ENCODE measurements around the gene YAP1. TPM values are rescaled to one million over a fixed set of nuclear protein-coding genes. Genes with fewer than 3 reads are reported as not detected.

The YAP1 gene
- total and polyA plus RNA-seq, 4 experiments from 2014 or later = 0.44 to 0.75 TPM; not detected in 2

DNA sequence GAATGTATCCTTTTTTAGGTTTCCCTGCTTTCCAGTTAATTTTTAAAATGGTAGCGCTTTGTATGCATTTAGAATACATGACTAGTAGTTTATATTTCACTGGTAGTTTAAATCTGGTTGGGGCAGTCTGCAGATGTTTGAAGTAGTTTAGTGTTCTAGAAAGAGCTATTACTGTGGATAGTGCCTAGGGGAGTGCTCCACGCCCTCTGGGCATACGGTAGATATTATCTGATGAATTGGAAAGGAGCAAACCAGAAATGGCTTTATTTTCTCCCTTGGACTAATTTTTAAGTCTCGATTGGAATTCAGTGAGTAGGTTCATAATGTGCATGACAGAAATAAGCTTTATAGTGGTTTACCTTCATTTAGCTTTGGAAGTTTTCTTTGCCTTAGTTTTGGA, 120.7 kb downstream of the YAP1 start:
- Mint-ChIP-seq H3K9me3 (no peaks in the 10 kb centered on the region), H3K36me3 (no peaks in the 10 kb centered on the region), H3K4me1 (no peaks in the 10 kb centered on the region), H3K27ac (no peak overlapping the region), H3K4me3 (no peak overlapping the region), H3K27me3 (peaks cover 8 to 18% of the 10 kb centered on the region in 2 donors)
- H3K9me3 ChIP-seq (ENCODE audit: control insufficient read depth in 1 of 2, low read length in 2 of 2) = no peaks in the 10 kb centered on the region
- H3K27ac ChIP-seq (ENCODE audit: low read depth, low read length) = no peak overlapping the region
- H3K27me3 ChIP-seq (ENCODE audit: insufficient read depth, low read length) = no peaks in the 10 kb centered on the region
- no peaks in the 10 kb centered on the region for H3K4me1 ChIP-seq (ENCODE audit: insufficient read depth, low read length)
- ChIA-PET CTCF (ENCODE audit: partially characterized antibody) (interaction anchor here (1.3 kb wide), 1 partner anchor 13 kb away, joined by 3 read pairs; no protein-coding TSS in a partner anchor), POLR2A (ENCODE audit: partially characterized antibody) (no interaction called here)
- no peak for DNase-seq
- no peaks in the 10 kb centered on the region for H3K36me3 ChIP-seq (ENCODE audit: insufficient read depth, low read length)
- intact Hi-C loops (cut with micrococcal nuclease) = no loop called here
- H3K4me3 ChIP-seq (ENCODE audit: low read length in 2 of 2) = no peak overlapping the region

DNA sequence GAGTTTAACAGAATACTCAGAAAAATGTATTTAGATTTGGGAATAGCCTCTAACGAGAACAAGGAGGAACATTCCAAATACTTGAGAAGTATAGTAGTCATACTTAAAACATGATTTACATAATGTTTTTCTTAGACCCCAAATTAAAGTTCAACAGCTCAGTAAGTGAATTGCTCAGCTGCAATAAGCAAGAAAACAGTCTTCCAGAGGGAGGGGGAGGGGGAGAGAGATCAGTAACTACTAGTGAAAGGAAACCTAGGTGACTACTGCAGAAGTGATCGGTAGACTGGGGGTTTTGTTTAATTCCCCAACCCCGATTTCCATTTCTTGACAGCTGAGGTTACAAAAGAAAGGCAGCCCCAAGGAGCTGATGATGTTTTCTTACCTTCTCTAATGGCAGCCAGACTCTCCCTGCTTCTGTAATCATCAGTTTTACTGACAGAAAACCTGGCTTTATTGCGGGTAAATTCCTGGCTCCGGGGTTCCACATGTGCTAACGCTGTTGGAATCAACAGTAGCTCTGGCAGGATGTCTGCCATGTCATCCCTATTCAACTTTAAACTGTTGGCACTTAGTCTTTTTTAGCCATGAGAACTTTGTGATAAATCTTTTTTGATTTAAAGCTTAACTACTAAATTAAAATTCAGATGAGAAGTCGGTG, 124.7 kb downstream of the YAP1 start:
- CTCF ChIA-PET (ENCODE audit: partially characterized antibody) = no interaction called here
- H3K27me3 ChIP-seq (ENCODE audit: insufficient read depth, low read length) = no peaks in the 10 kb centered on the region
- intact Hi-C loops (cut with micrococcal nuclease) = no loop called here
- no peak overlapping the region for H3K4me3 ChIP-seq (ENCODE audit: low read length in 2 of 2)
- H3K4me1 Mint-ChIP-seq = no peaks in the 10 kb centered on the region
- no peak overlapping the region for H3K27ac Mint-ChIP-seq
- no peak overlapping the region for H3K27ac ChIP-seq (ENCODE audit: low read depth, low read length)
- H3K9me3 ChIP-seq (ENCODE audit: control insufficient read depth in 1 of 2, low read length in 2 of 2) = no peaks in the 10 kb centered on the region
- POLR2A ChIA-PET (ENCODE audit: partially characterized antibody) = no interaction called here
- H3K36me3 ChIP-seq (ENCODE audit: insufficient read depth, low read length) = no peaks in the 10 kb centered on the region
- peaks cover 23 to 35% of the 10 kb centered on the region in 2 donors for H3K27me3 Mint-ChIP-seq
- no peak overlapping the region for H3K4me3 Mint-ChIP-seq
- H3K9me3 Mint-ChIP-seq = no peaks in the 10 kb centered on the region
- H3K4me1 ChIP-seq (ENCODE audit: insufficient read depth, low read length) = no peaks in the 10 kb centered on the region
- no peak for DNase-seq
- no peaks in the 10 kb centered on the region for H3K36me3 Mint-ChIP-seq

GRCh38 chr11:102237096-102237735, 127.0 kb downstream of the YAP1 start:
- peaks cover 24 to 31% of the 10 kb centered on the region in 2 donors for H3K27me3 Mint-ChIP-seq
- Histone ChIP-seq H3K9me3 (ENCODE audit: control insufficient read depth in 1 of 2, low read length in 2 of 2) (no peaks in the 10 kb centered on the region), H3K4me3 (ENCODE audit: low read length in 2 of 2) (no peak overlapping the region), H3K27me3 (ENCODE audit: insufficient read depth, low read length) (no peaks in the 10 kb centered on the region), H3K4me1 (ENCODE audit: insufficient read depth, low read length) (no peaks in the 10 kb centered on the region), H3K27ac (ENCODE audit: low read depth, low read length) (no peak overlapping the region), H3K36me3 (ENCODE audit: insufficient read depth, low read length) (no peaks in the 10 kb centered on the region)
- no peak overlapping the region for H3K27ac Mint-ChIP-seq
- no peaks in the 10 kb centered on the region for H3K36me3 Mint-ChIP-seq
- ChIA-PET POLR2A (ENCODE audit: partially characterized antibody) (no interaction called here), CTCF (ENCODE audit: partially characterized antibody) (interaction anchor here (0.7 kb wide), 1 partner anchor 9 kb away, joined by 3 read pairs; no protein-coding TSS in a partner anchor)
- peaks cover 0 to 2% (median 0%) of the 10 kb centered on the region in 8 donors for H3K9me3 Mint-ChIP-seq
- intact Hi-C loops (cut with micrococcal nuclease) = no loop called here
- no peak for DNase-seq
- no peak overlapping the region for H3K4me3 Mint-ChIP-seq
- H3K4me1 Mint-ChIP-seq = peaks cover 0 to 1% (median 0%) of the 10 kb centered on the region in 4 donors

- H3K36me3 Mint-ChIP-seq = no peaks in the 10 kb centered on the region
- no peak overlapping the region for H3K4me3 ChIP-seq (ENCODE audit: low read length in 2 of 2)
- CTCF ChIA-PET (ENCODE audit: partially characterized antibody) = no interaction called here
- H3K4me1 ChIP-seq (ENCODE audit: insufficient read depth, low read length) = no peaks in the 10 kb centered on the region
- H3K4me1 Mint-ChIP-seq = peaks cover 0 to 1% (median 0%) of the 10 kb centered on the region in 4 donors
- intact Hi-C loops (cut with micrococcal nuclease) = no loop called here
- no peaks in the 10 kb centered on the region for H3K9me3 ChIP-seq (ENCODE audit: control insufficient read depth in 1 of 2, low read length in 2 of 2)
- no peaks in the 10 kb centered on the region for H3K36me3 ChIP-seq (ENCODE audit: insufficient read depth, low read length)
- H3K9me3 Mint-ChIP-seq = peaks cover 0 to 2% (median 0%) of the 10 kb centered on the region in 8 donors
- POLR2A ChIA-PET (ENCODE audit: partially characterized antibody) = no interaction called here
- peaks cover 24 to 30% of the 10 kb centered on the region in 2 donors for H3K27me3 Mint-ChIP-seq
- no peak overlapping the region for H3K27ac Mint-ChIP-seq
- H3K27me3 ChIP-seq (ENCODE audit: insufficient read depth, low read length) = no peaks in the 10 kb centered on the region
- no peak overlapping the region for H3K27ac ChIP-seq (ENCODE audit: low read depth, low read length)
- DNase-seq = no peak
- H3K4me3 Mint-ChIP-seq = no peak overlapping the region
Measured at GRCh38 chr11:102238391-102238821, 128.2 kb downstream of the YAP1 start.

GRCh38 chr11:102239448-102239847, 129.2 kb downstream of the YAP1 start:
- H3K36me3 ChIP-seq (ENCODE audit: insufficient read depth, low read length) = no peaks in the 10 kb centered on the region
- H3K4me1 Mint-ChIP-seq = peaks cover 0 to 1% (median 0%) of the 10 kb centered on the region in 4 donors

DNA sequence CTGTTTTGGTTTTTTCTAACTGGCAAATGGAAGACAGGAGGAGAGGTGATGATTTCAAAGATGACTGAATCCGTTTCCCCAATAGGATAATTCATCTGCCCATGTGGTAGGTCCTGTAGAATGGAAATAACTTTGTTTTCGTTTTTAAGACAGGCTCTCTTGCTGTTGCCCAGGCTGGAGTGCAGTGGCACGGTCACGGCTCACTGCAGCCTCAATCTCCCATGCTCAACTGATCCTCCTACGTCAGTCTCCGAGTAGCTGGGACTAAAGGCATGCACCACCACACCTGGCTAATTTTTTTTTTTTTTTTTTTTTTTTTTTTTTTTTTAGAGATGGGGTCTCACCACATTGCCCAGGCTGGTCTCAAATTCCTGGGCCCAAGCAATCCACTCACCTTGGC, 129.7 kb downstream of the YAP1 start:
- no peak overlapping the region for H3K4me3 Mint-ChIP-seq
- no peak for DNase-seq
- no peak overlapping the region for H3K27ac Mint-ChIP-seq
- CTCF ChIA-PET (ENCODE audit: partially characterized antibody) = no interaction called here
- POLR2A ChIA-PET (ENCODE audit: partially characterized antibody) = no interaction called here
- Histone ChIP-seq H3K4me3 (ENCODE audit: low read length in 2 of 2) (no peak overlapping the region), H3K9me3 (ENCODE audit: control insufficient read depth in 1 of 2, low read length in 2 of 2) (no peaks in the 10 kb centered on the region), H3K36me3 (ENCODE audit: insufficient read depth, low read length) (no peaks in the 10 kb centered on the region), H3K27ac (ENCODE audit: low read depth, low read length) (no peak overlapping the region), H3K27me3 (ENCODE audit: insufficient read depth, low read length) (no peaks in the 10 kb centered on the region), H3K4me1 (ENCODE audit: insufficient read depth, low read length) (no peaks in the 10 kb centered on the region)
- intact Hi-C loops (cut with micrococcal nuclease) = no loop called here
- peaks cover 0 to 2% (median 0%) of the 10 kb centered on the region in 8 donors for H3K9me3 Mint-ChIP-seq
- no peaks in the 10 kb centered on the region for H3K36me3 Mint-ChIP-seq
- H3K4me1 Mint-ChIP-seq = peaks cover 0 to 1% (median 0%) of the 10 kb centered on the region in 4 donors
- H3K27me3 Mint-ChIP-seq = peaks cover 20 to 25% of the 10 kb centered on the region in 2 donors

More at GRCh38 chr11:102239448-102239847, 129.2 kb downstream of the YAP1 start:
- H3K27me3 ChIP-seq (ENCODE audit: insufficient read depth, low read length) = no peaks in the 10 kb centered on the region
- DNase-seq = no peak
- ChIA-PET POLR2A (ENCODE audit: partially characterized antibody) (no interaction called here), CTCF (ENCODE audit: partially characterized antibody) (no interaction called here)
- Mint-ChIP-seq H3K27ac (peak overlapping the region in 1 of 7 donors; percentile 2), H3K4me3 (no peak overlapping the region), H3K27me3 (peaks cover 25 to 30% of the 10 kb centered on the region in 2 donors), H3K9me3 (peaks cover 0 to 2% (median 0%) of the 10 kb centered on the region in 8 donors), H3K36me3 (no peaks in the 10 kb centered on the region)
- no peaks in the 10 kb centered on the region for H3K9me3 ChIP-seq (ENCODE audit: control insufficient read depth in 1 of 2, low read length in 2 of 2)
- H3K4me1 ChIP-seq (ENCODE audit: insufficient read depth, low read length) = no peaks in the 10 kb centered on the region
- intact Hi-C loops (cut with micrococcal nuclease) = no loop called here
- no peak overlapping the region for H3K4me3 ChIP-seq (ENCODE audit: low read length in 2 of 2)
- no peak overlapping the region for H3K27ac ChIP-seq (ENCODE audit: low read depth, low read length)

GRCh38 chr11:102240502-102240901, 130.3 kb downstream of the YAP1 start:
- no peak for DNase-seq
- Histone ChIP-seq H3K36me3 (ENCODE audit: insufficient read depth, low read length) (no peaks in the 10 kb centered on the region), H3K4me1 (ENCODE audit: insufficient read depth, low read length) (no peaks in the 10 kb centered on the region), H3K4me3 (ENCODE audit: low read length in 2 of 2) (no peak overlapping the region), H3K27me3 (ENCODE audit: insufficient read depth, low read length) (no peaks in the 10 kb centered on the region), H3K9me3 (ENCODE audit: control insufficient read depth in 1 of 2, low read length in 2 of 2) (no peaks in the 10 kb centered on the region), H3K27ac (ENCODE audit: low read depth, low read length) (no peak overlapping the region)
- intact Hi-C loops (cut with micrococcal nuclease) = no loop called here
- ChIA-PET POLR2A (ENCODE audit: partially characterized antibody) (no interaction called here), CTCF (ENCODE audit: partially characterized antibody) (no interaction called here)
- peaks cover 20 to 23% of the 10 kb centered on the region in 2 donors for H3K27me3 Mint-ChIP-seq
- peaks cover 0 to 2% (median 0%) of the 10 kb centered on the region in 8 donors for H3K9me3 Mint-ChIP-seq
- H3K4me1 Mint-ChIP-seq = peaks cover 0 to 1% (median 0%) of the 10 kb centered on the region in 4 donors
- no peak overlapping the region for H3K27ac Mint-ChIP-seq
- no peaks in the 10 kb centered on the region for H3K36me3 Mint-ChIP-seq
- no peak overlapping the region for H3K4me3 Mint-ChIP-seq

Data from CD4-positive, alpha-beta memory T cell (primary cell).